ENCODE measurements around the gene EHD4.

EHD4 gene

GRCh38 chr15:41972253-41973242 is at the start of gene EHD4:
TSS of gene EHD4 (minus strand) at chr15:41972557. CDS start at chr15:41972494, 63 bp downstream.
- DNase-seq = peak; percentile 92

GRCh38 chr15:42021593-42021992 is 49.2 kb upstream of the EHD4 start:
- no peak for DNase-seq

DNA sequence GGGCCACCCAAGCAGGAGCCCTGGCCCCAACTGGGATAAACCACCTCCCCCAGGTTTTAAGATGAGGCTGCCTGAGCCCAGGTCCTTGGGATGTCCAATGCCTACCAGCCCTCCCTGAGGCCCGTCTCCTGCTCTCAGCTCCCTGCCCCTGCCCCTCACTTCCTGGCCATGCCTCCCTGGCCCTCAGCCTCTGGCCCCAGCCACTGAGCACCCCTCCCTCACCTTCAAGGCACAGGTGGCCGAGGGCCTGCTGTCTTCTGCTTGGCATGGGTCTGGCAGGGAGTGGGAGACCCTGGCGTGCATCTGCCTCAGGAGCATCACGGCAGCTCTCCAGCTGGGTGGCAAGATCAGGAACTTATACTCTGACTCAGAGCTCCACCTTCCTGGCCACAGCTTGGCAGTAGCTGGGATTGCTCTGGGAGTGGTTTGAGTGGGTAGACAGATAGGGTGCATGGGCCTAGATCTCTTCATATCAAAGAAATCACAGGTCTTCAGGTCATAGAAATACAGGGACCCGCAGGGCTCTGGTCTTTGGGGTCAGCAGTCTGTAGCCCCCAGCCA is 48.4 kb upstream of the EHD4 start, which contains the start of gene PLA2G4E:
Gene PLA2G4E, minus strand, starts transcription at position 330 of the 561 bp plus-strand sequence. Its CDS starts 12 bp downstream, at position 318.
- no peak for DNase-seq

- no peak for DNase-seq
These were observed 46.2 kb upstream of the EHD4 start for GRCh38 chr15:42018306-42019224.

DNA sequence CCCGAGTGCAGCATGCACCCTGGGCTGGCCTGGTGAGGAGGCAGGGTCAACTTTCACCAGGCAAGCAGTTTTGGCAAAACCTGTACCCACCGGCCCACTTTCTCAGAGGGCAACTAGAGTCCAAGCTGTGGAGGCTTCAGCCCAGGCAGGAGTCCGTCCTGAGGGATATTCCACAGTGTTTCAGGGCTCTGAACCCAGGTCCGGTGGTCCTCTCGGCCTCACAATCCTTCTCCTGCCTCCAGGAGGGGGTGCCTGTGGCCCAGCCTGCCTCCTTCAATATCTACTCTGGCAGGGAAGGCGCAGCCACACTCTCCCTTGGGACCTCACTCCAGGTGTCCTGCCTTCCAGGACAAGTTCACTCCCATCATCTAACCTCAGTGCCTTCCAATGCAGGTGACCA is 44.6 kb upstream of the EHD4 start:
- no peak for DNase-seq

DNA sequence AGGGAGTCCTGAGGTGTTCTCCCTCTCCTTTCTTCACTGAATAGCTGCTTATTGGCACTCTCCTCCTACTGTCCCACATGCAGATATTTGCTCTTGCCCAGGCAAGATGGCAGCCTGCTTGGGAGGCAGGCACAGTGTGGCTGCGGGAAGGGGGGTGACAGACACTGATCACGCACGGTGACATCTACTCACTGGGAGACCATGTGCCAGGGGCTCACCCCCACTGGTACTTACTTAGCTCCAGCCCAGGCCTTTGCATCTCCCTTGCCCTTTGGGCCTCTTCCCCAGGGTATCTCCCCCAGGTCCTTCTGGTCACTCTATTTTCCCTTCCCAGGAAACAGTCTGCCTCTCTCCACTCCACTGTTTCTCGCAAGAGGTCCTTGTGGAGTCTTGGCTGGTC is 42.0 kb upstream of the EHD4 start:
- no peak for DNase-seq

DNA sequence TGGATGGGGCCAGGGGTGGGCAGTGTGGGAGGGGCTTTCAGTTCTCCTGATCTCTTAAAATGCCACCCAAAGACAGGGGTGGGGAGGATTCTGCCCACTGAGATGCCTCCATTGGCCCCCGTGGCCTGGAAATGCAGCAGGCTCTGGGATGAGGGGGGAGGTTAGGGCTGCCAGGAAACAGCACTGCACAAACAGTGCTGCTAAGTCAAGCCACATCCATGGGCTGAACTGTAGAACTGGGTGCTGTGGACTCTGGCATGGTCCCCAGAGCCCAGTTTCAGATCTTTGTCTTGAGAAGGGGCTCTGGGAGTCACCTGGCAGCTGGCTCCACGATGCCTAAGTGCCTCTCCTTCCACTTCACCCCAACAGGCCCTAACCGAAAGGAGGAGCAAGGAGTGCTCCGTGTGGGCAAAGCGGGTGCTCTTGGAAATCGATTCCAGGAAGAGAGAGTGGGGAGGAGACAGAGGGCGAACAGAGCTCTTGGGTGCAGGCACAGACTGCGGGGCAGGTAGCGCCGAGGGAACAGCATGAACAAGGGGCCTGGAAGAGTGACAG is 40.6 kb upstream of the EHD4 start:
- no peak for DNase-seq

DNA sequence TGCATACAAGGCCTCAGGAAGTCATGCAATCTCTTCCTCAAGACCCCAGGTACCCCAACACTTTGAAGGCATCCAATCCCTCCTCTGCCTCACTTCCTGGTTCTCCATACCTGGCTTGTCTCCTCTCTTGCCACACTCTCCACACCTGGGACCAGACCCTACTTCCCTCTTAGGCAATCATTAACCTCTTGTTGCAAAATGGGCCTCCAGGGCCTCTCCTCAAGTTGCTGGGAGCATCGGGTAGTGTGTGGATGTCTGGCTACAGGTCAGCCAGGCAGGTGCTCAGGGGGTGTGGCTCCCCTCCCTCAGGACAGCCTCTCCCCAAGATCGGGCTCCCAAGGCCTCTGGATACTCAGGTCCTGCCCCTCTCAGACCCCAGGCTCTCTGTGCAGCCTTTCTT is 39.9 kb upstream of the EHD4 start:
- DNase-seq = no peak

GRCh38 chr15:42011074-42011473 is 38.7 kb upstream of the EHD4 start:
- DNase-seq = no peak

- DNase-seq = no peak
These were observed 38.1 kb upstream of the EHD4 start for GRCh38 chr15:42010434-42010833.

- no peak for DNase-seq
These were observed 37.1 kb upstream of the EHD4 start for GRCh38 chr15:42009474-42009873.

- no peak for DNase-seq
These were observed 36.7 kb upstream of the EHD4 start for GRCh38 chr15:42009022-42009421.

DNA sequence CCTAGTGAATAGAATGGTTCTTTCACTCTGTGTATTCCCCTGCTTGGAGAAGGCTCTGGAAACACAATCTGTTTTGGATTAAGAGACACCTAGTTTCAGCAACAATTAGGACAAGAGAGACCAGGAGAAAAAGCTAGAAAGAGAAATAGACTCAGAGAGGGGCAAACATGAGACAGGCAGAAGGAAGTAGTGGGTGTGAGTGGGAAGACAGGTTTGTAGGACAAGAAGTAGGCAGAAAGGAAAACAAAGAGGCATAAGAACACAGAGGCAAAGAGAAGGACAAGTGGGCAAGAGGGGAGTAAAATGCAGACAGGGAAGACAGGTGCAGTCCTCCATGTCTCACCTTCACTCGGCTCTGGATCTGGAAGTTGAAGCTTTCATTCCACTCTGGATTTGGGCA is 35.0 kb upstream of the EHD4 start:
- no peak for DNase-seq

DNA sequence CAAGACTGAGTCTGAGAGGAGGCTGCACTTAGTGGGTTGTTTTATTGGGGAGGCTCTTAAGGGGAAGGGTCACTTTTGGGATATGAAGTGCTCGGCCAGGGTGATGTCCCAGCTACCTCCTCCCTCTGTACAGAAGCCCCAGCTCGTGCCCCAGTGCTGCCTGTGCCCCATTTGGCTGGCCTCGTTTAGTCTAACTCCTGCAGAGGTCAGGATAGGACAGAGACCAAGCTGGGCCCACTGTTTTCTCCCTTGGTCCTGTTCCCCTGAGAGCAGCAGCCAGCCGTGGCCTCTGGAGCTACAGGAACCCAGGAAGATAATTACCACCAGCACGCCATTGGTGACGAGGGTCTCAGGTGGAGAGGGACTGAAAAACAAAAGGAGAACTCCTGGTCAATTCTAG is 30.0 kb upstream of the EHD4 start:
- no peak for DNase-seq

- no peak for DNase-seq
These were observed 28.9 kb upstream of the EHD4 start for GRCh38 chr15:42001236-42001635.

- DNase-seq = no peak
These were observed 27.2 kb upstream of the EHD4 start for GRCh38 chr15:41999290-42000285.

GRCh38 chr15:41997845-41998244 is 25.5 kb upstream of the EHD4 start:
- no peak for DNase-seq

GRCh38 chr15:41996921-41997592 is 24.7 kb upstream of the EHD4 start:
- no peak for DNase-seq

DNA sequence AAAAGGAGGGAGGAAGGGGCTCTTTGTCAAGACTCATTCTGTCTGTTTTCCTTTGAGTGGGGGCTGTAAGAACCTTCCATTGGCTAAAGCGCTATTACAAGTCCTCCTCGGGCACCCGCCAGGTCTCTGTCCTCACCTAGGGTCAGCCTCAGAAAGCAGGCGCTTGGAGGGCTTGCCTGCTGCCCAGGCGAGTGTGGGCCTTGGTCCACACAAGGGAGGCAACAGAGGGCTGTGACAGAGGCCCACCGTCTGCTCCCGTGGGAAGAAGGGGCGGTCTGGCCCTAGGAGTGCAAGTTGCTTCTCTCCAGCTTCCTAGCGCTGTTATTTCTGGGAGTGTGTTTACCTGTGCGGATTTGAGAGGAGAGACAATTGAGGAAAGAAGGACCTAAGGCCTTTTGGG is 24.0 kb upstream of the EHD4 start:
- no peak for DNase-seq

GRCh38 chr15:41995476-41995855 is 23.1 kb upstream of the EHD4 start:
- DNase-seq = no peak
